ENCODE data around the gene WWOX. TPM values are rescaled to one million over a fixed set of nuclear protein-coding genes. Genes with fewer than 3 reads are reported as not detected.
A peak's percentile ranks its signal among the peaks of the same experiment; 100 is the strongest.

The WWOX gene
- total and polyA plus RNA-seq, 2 of the 13 experiments (the other 11 are each of a cell fraction or from before 2014, with no cell fraction given): 9.1 to 37.4 TPM

GRCh38 chr16:78352184-78352583 lies 252.7 kb downstream of the WWOX start:
- Histone ChIP-seq H2AFZ (ENCODE audit: low read length) (no peak overlapping the region), H3K27me3 (ENCODE audit: control insufficient read depth in 1 of 2, insufficient read depth in 2 of 2, low read length in 2 of 2) (no peaks in the 10 kb centered on the region), H3K9ac (ENCODE audit: insufficient read depth, low read depth, low read length) (no peak overlapping the region), H3K4me2 (ENCODE audit: low read depth, low read length) (no peak overlapping the region), H3K27ac (ENCODE audit: extremely low read length, insufficient read depth, low read length) (no peak overlapping the region), H3K36me3 (replicated peaks in 1 of 2; ENCODE audit: control insufficient read depth in 1 of 2, insufficient read depth in 2 of 2, low read length in 2 of 2) (no peaks in the 10 kb centered on the region), H3K9me3 (ENCODE audit: low read length) (no peaks in the 10 kb centered on the region), H3K79me2 (ENCODE audit: insufficient read depth, low read length) (no peaks in the 10 kb centered on the region), H3K4me1 (ENCODE audit: insufficient read depth, low read length) (no peaks in the 10 kb centered on the region), H4K20me1 (ENCODE audit: insufficient read depth, low read length) (no peaks in the 10 kb centered on the region), H3K4me3 (replicated peaks in 1 of 3; ENCODE audit: insufficient read depth in 1 of 3, low read depth in 2 of 3, low read length in 3 of 3) (no peak overlapping the region)
- BruUV-seq (replicated peaks): no TSS peak
- peak; percentile 75 for TF ChIP-seq MAFF (IDR thresholded peaks at IDR 0.05; ENCODE audit: low read depth, low read length)
- no peak for TF ChIP-seq MIER2 (CRISPR knock-in tag; IDR thresholded peaks at IDR 0.05)
- TF ChIP-seq, protein P1, sequence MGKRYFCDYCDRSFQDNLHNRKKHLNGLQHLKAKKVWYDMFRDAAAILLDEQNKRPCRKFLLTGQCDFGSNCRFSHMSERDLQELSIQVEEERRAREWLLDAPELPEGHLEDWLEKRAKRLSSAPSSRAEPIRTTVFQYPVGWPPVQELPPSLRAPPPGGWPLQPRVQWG (CRISPR knock-in tag; IDR thresholded peaks at IDR 0.05; ENCODE audit: borderline replicate concordance, low read depth): no peak
- TF ChIP-seq MXD1 (CRISPR knock-in tag; IDR thresholded peaks at IDR 0.05): no peak
- TF ChIP-seq MAFK (conservative IDR thresholded peaks at IDR 0.05 in 1 of 2, IDR thresholded peaks at IDR 0.05 in 1 of 2; ENCODE audit: low read length in 2 of 2): peak; percentile 77 to 89
- no peak for TF ChIP-seq KAT8 (CRISPR knock-in tag; IDR thresholded peaks at IDR 0.05)
- TF ChIP-seq TBL1XR1 (IDR thresholded peaks at IDR 0.05; ENCODE audit: borderline replicate concordance, low read length, partially characterized antibody): no peak
- ChIA-PET POLR2A (no interaction called here), CTCF (ENCODE audit: low intra/inter-chr PET ratio, low total read pairs) (no interaction called here)
- DNase-seq (ENCODE audit: low spot score) (no peak), ATAC-seq (no peak), FAIRE-seq (no peak)
- intact Hi-C loops (cut with micrococcal nuclease; ENCODE audit: unreplicated experiment): no loop called here
- 81% methylated on average over 1 of the region's 1 CpG for WGBS (ENCODE audit: low lambda C conversion rate)
- in situ Hi-C loops (cut with HindIII; ENCODE audit: extremely low pct_ligation_motif_present, low pct_unique_long_range_greater_than_20kb): no loop called here

GRCh38 chr16:78353640-78354275 lies 254.3 kb downstream of the WWOX start:
- no peak for DNase-seq (ENCODE audit: low spot score)
- H2AFZ ChIP-seq (ENCODE audit: low read length): no peak overlapping the region
- BruUV-seq (replicated peaks): no TSS peak
- no peaks in the 10 kb centered on the region for H4K20me1 ChIP-seq (ENCODE audit: insufficient read depth, low read length)
- no peaks in the 10 kb centered on the region for H3K79me2 ChIP-seq (ENCODE audit: insufficient read depth, low read length)
- no peak overlapping the region for H3K4me3 ChIP-seq (replicated peaks in 1 of 3; ENCODE audit: insufficient read depth in 1 of 3, low read depth in 2 of 3, low read length in 3 of 3)
- no peak for FAIRE-seq
- intact Hi-C loops (cut with micrococcal nuclease; ENCODE audit: unreplicated experiment) (no loop called here), in situ Hi-C loops (cut with HindIII; ENCODE audit: extremely low pct_ligation_motif_present, low pct_unique_long_range_greater_than_20kb) (no loop called here)
- WGBS (ENCODE audit: low lambda C conversion rate): 76% methylated on average over 9 of the region's 9 CpGs
- no peak overlapping the region for H3K4me2 ChIP-seq (ENCODE audit: low read depth, low read length)
- no peaks in the 10 kb centered on the region for H3K27me3 ChIP-seq (ENCODE audit: control insufficient read depth in 1 of 2, insufficient read depth in 2 of 2, low read length in 2 of 2)
- no peaks in the 10 kb centered on the region for H3K4me1 ChIP-seq (ENCODE audit: insufficient read depth, low read length)
- no peak for ATAC-seq
- no peak overlapping the region for H3K9ac ChIP-seq (ENCODE audit: insufficient read depth, low read depth, low read length)
- no peaks in the 10 kb centered on the region for H3K36me3 ChIP-seq (replicated peaks in 1 of 2; ENCODE audit: control insufficient read depth in 1 of 2, insufficient read depth in 2 of 2, low read length in 2 of 2)
- H3K9me3 ChIP-seq (ENCODE audit: low read length): no peaks in the 10 kb centered on the region
- ChIA-PET CTCF (ENCODE audit: low intra/inter-chr PET ratio, low total read pairs) (no interaction called here), POLR2A (no interaction called here)
- H3K27ac ChIP-seq (ENCODE audit: extremely low read length, insufficient read depth, low read length): no peak overlapping the region
- TF ChIP-seq MAFF (IDR thresholded peaks at IDR 0.05; ENCODE audit: low read depth, low read length) (peak; percentile 92), HMGA1 (CRISPR knock-in tag; conservative IDR thresholded peaks at IDR 0.05) (no peak), MAFK (conservative IDR thresholded peaks at IDR 0.05 in 1 of 2, IDR thresholded peaks at IDR 0.05 in 1 of 2; ENCODE audit: low read length in 2 of 2) (peak; percentile 91 to 95)
